NCI-H2107 treated with DMSO at 0.1 percent for 48 hours (cell line): ENCODE measurements around the gene DMRTB1.

Source experiments
- DNase-seq: peaks from one replicate; lab custom pipeline; 2025; ENCODE audit not compliant: unreplicated experiment; lab: John Stamatoyannopoulos, UW

DMRTB1 gene

GRCh38 chr1:53507116-53507820 is 48.1 kb downstream of the DMRTB1 start:
- no peak for DNase-seq

GRCh38 chr1:53508056-53508990 is 49.1 kb downstream of the DMRTB1 start:
- DNase-seq, result no peak

GRCh38 chr1:53508991-53509666 is 49.9 kb downstream of the DMRTB1 start:
- no peak for DNase-seq

GRCh38 chr1:53509775-53510174 is 50.6 kb downstream of the DMRTB1 start:
- no peak for DNase-seq

GRCh38 chr1:53510215-53510614 is 51.0 kb downstream of the DMRTB1 start:
- no peak for DNase-seq

GRCh38 chr1:53511323-53511932 is 52.2 kb downstream of the DMRTB1 start:
- no peak for DNase-seq

GRCh38 chr1:53511933-53512806 is 53.0 kb downstream of the DMRTB1 start:
- peak; percentile 43 for DNase-seq

GRCh38 chr1:53512807-53513755 is 53.9 kb downstream of the DMRTB1 start:
- peak; percentile 50 for DNase-seq

- DNase-seq, result no peak
Observed at GRCh38 chr1:53513846-53514245, 54.6 kb downstream of the DMRTB1 start.

- DNase-seq, result no peak
Observed at GRCh38 chr1:53514436-53514835, 55.2 kb downstream of the DMRTB1 start.

- DNase-seq, result no peak
Observed at GRCh38 chr1:53516181-53516580, 57.0 kb downstream of the DMRTB1 start.
